K562 (cell line): ENCODE measurements around the gene GULP1. TPM values are rescaled to one million over a fixed set of nuclear protein-coding genes. Genes with fewer than 3 reads are reported as not detected.

ENCODE experiments used
- PHF8 ChIP-seq: fragments of 200-600 bp; sonication (generic); IDR thresholded peaks from 2 replicates; pipeline ENCODE4 v1.6.1; 2012; ENCODE audit warnings: mixed run types, mild to moderate bottlenecking, inconsistent platforms, low read length, moderate library complexity, borderline replicate concordance
- WHSC1 ChIP-seq: IDR thresholded peaks from one replicate; pipeline ENCODE4 v1.6.1; 2012; ENCODE audit warnings: low read length, control low read depth, inconsistent platforms
- ZFP36 ChIP-seq: fragments of 150-350 bp; IDR thresholded peaks from 2 replicates; pipeline ENCODE4 v1.6.1; 2018; ENCODE audit warnings: low read length, low read depth; ENCODE audit not compliant: partially characterized antibody
- ZNF76 ChIP-seq: fragments of 250-450 bp; sonication (Bioruptor Pico); IDR thresholded peaks from 2 replicates; pipeline ENCODE4 v1.4.0; 2020; ENCODE audit warnings: mild to moderate bottlenecking, moderate library complexity, borderline replicate concordance
- polyA plus RNA-seq, 8 experiments: library from polyadenylated mRNA; depleted of rRNA in 4 of 8; stranded (reverse) in 5 of 8; unstranded in 3 of 8; fragments of >200 nt; fragmentation: Nextera tagmentation in 2 of 8; fragmentation: Illumina TruSeq in 1 of 8; extraction: Ambion mirVana in 2 of 8; extraction: Trizol in 1 of 8; gene quantifications; 2 replicates each; pipeline versions ENCODE4 v1.2.1 to v1.2.3, GENCODE V29; 2011 to 2014; ENCODE audit warnings: inconsistent platforms in 1 of 8, missing spikeins in 1 of 8
- total RNA-seq, 7 experiments: library from RNA; depleted of rRNA in 6 of 7; stranded (reverse); fragments of >200 nt in 6 of 7; fragmentation: Illumina TruSeq in 2 of 7; extraction: Trizol in 2 of 7; gene quantifications; 2 replicates each; pipeline versions ENCODE4 v1.2.1 to v1.2.3, GENCODE V29; 2011 to 2021; ENCODE audit warnings: low replicate concordance in 1 of 7
- TF ChIP-seq, protein P1 (sequence below), 2 experiments: IDR thresholded peaks; 2 replicates each; pipeline ENCODE4 v1.6.1; 2011; ENCODE audit warnings: borderline replicate concordance in 1 of 2, control low read depth in 1 of 2, low read depth in 1 of 2, low read length in 1 of 2, mild to moderate bottlenecking in 1 of 2, mixed read lengths in 1 of 2, moderate library complexity in 1 of 2; ENCODE audit not compliant: insufficient read depth in 1 of 2, insufficient read length in 1 of 2, poor library complexity in 1 of 2, severe bottlenecking in 1 of 2; ENCODE audit errors: extremely low read depth in 1 of 2
- TF ChIP-seq, protein P2 (sequence below), 2 experiments: fragments of 450-650 bp; IDR thresholded peaks; 2 replicates each; pipeline ENCODE4 v1.6.1; 2016; ENCODE audit warnings: mild to moderate bottlenecking in 2 of 2, borderline replicate concordance in 1 of 2, low read depth in 1 of 2, moderate library complexity in 1 of 2
- TF ChIP-seq, protein P3 (sequence below), 2 experiments: fragments of 450-650 bp; formaldehyde crosslinking in 1 of 2; IDR thresholded peaks; 2 replicates each; pipeline versions ENCODE4 v1.4.0 to v1.6.1; 2014 to 2020; ENCODE audit warnings: mild to moderate bottlenecking in 2 of 2, borderline replicate concordance in 1 of 2, low read depth in 1 of 2

Gene GULP1
- total and polyA plus RNA-seq, 9 of the 15 experiments (the other 6 are each of a cell fraction or from before 2014, with no cell fraction given) = 8.5 to 25.3 (median 19.5) TPM

GRCh38 chr2:188291617-188292347 is at the start of gene GULP1 (continued):
- TF ChIP-seq, protein P1, sequence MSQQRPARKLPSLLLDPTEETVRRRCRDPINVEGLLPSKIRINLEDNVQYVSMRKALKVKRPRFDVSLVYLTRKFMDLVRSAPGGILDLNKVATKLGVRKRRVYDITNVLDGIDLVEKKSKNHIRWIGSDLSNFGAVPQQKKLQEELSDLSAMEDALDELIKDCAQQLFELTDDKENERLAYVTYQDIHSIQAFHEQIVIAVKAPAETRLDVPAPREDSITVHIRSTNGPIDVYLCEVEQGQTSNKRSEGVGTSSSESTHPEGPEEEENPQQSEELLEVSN (IDR thresholded peaks at IDR 0.05; ENCODE audit: borderline replicate concordance in 1 of 2, extremely low read depth in 1 of 2, insufficient read depth in 1 of 2, insufficient read length in 1 of 2, low read depth in 1 of 2, low read length in 1 of 2, poor library complexity in 1 of 2, severe bottlenecking in 1 of 2) = peak in 1 of 2 experiments; percentile 33
- no peak for TF ChIP-seq ZNF76 (CRISPR knock-in tag)
- peak; percentile 42; the same call in 1 of the 2 replicates for TF ChIP-seq PHF8
- TF ChIP-seq, protein P2, sequence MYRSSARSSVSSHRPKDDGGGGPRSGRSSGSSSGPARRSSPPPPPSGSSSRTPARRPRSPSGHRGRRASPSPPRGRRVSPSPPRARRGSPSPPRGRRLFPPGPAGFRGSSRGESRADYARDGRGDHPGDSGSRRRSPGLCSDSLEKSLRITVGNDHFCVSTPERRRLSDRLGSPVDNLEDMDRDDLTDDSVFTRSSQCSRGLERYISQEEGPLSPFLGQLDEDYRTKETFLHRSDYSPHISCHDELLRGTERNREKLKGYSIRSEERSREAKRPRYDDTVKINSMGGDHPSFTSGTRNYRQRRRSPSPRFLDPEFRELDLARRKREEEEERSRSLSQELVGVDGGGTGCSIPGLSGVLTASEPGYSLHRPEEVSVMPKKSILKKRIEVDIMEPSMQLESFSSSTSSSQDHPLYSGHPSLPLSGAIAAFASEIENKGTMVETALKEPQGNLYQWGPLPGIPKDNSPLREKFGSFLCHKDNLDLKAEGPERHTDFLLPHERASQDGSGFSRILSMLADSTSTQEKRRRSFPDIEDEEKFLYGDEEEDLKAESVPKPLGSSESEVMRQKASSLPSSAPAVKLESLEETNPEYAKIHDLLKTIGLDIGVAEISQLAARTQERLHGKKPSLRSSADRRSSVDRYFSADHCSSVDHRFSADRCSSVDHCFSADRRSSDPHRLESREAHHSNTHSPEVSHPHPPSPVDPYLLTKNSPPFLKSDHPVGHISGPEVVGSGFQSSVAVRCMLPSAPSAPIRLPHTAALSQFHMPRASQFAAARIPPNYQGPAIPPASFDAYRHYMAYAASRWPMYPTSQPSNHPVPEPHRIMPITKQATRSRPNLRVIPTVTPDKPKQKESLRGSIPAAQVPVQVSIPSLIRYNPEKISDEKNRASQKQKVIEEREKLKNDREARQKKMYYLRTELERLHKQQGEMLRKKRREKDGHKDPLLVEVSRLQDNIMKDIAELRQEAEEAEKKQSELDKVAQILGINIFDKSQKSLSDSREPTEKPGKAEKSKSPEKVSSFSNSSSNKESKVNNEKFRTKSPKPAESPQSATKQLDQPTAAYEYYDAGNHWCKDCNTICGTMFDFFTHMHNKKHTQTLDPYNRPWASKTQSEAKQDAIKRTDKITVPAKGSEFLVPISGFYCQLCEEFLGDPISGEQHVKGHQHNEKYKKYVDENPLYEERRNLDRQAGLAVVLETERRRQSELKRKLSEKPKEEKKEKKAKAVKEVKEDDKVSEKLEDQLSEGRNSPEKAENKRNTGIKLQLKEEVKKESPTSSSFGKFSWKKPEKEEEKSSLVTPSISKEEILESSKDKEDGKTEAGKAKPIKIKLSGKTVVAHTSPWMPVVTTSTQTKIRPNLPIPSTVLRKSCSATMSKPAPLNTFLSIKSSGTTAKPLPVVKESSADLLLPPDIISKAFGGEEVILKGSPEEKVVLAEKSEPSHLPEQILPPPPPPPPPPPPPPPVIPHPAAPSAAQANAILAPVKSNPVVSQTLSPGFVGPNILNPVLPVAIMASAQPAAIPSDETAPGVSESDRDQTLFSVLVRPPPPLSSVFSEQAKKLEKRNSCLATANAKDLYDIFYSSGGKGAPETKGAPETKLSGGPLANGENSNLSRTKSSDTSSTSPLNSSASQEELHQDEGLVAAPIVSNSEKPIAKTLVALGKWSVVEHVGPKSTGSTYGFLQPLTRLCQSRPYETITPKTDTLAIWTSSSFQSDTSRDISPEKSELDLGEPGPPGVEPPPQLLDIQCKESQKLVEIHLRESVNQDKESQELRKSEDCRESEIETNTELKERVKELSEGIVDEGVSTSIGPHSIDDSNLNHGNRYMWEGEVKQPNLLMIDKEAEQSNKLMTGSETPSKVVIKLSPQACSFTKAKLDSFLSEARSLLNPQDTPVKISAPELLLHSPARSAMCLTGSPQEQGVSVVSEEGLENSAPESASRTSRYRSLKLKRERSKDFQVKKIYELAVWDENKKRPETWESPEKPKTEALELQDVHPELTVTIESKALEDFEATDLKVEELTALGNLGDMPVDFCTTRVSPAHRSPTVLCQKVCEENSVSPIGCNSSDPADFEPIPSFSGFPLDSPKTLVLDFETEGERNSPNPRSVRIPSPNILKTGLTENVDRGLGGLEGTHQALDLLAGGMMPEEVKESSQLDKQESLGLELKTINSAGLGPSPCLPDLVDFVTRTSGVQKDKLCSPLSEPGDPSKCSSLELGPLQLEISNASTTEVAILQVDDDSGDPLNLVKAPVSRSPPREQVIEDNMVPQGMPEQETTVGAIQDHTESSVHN (IDR thresholded peaks at IDR 0.05; ENCODE audit: borderline replicate concordance in 1 of 2, low read depth in 1 of 2) = no peak
- TF ChIP-seq ZFP36 = no peak
- TF ChIP-seq, protein P3, sequence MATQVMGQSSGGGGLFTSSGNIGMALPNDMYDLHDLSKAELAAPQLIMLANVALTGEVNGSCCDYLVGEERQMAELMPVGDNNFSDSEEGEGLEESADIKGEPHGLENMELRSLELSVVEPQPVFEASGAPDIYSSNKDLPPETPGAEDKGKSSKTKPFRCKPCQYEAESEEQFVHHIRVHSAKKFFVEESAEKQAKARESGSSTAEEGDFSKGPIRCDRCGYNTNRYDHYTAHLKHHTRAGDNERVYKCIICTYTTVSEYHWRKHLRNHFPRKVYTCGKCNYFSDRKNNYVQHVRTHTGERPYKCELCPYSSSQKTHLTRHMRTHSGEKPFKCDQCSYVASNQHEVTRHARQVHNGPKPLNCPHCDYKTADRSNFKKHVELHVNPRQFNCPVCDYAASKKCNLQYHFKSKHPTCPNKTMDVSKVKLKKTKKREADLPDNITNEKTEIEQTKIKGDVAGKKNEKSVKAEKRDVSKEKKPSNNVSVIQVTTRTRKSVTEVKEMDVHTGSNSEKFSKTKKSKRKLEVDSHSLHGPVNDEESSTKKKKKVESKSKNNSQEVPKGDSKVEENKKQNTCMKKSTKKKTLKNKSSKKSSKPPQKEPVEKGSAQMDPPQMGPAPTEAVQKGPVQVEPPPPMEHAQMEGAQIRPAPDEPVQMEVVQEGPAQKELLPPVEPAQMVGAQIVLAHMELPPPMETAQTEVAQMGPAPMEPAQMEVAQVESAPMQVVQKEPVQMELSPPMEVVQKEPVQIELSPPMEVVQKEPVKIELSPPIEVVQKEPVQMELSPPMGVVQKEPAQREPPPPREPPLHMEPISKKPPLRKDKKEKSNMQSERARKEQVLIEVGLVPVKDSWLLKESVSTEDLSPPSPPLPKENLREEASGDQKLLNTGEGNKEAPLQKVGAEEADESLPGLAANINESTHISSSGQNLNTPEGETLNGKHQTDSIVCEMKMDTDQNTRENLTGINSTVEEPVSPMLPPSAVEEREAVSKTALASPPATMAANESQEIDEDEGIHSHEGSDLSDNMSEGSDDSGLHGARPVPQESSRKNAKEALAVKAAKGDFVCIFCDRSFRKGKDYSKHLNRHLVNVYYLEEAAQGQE (IDR thresholded peaks at IDR 0.05; ENCODE audit: borderline replicate concordance) = peak; percentile 12; the same call in 1 of the 2 replicates
- TF ChIP-seq, protein P3 (CRISPR knock-in tag; IDR thresholded peaks at IDR 0.05; ENCODE audit: low read depth) = 0 out of 2 replicates have a peak, but pooled peaks have one; percentile 53
- no peak for TF ChIP-seq WHSC1
